ENCODE results near the gene GLIPR1. TPM values are rescaled to one million over a fixed set of nuclear protein-coding genes. Genes with fewer than 3 reads are reported as not detected.
"Not testable (repeated sequence)": the region's sequence is repeated elsewhere in the genome, so short reads cannot be mapped to it uniquely, and the experiment has no call there.

The GLIPR1 gene
- total and polyA plus RNA-seq, 4 donors, result 3.7 to 33.8 (median 19.8) TPM

DNA sequence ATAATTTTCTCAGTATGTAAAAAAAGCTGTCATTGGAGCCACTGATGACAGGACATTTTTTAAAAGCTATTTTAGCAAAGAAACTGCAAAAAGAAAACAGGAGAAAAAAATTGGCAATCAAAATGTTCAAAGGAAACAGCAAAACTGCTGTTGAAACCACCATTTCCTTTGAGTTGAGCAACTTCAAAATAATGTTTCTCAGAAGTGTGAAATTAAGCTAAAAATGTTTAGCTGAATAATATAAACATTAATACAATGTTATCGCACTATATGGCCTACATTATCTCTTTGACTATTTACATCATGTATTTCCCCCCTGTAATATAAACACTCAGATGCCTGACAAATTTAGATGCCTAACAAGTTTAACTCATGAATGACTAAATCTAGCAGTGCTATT is 23.4 kb upstream of the GLIPR1 start:
- Histone ChIP-seq H3K27ac (ENCODE audit: low read depth in 1 of 2, low read length in 1 of 2) (no peak overlapping the region), H3K4me1 (ENCODE audit: control insufficient read depth in 5 of 5, insufficient read depth in 5 of 5, low read length in 5 of 5) (no peaks in the 10 kb centered on the region), H3K4me3 (no peak overlapping the region), H3K9ac (ENCODE audit: insufficient read depth in 1 of 2, low read length in 2 of 2) (no peak overlapping the region), H3K9me3 (ENCODE audit: control insufficient read depth in 4 of 4, insufficient read depth in 3 of 4, low read length in 3 of 4) (peaks cover 0 to 9% (median 3%) of the 10 kb centered on the region in 4 donors), H3K27me3 (ENCODE audit: control insufficient read depth in 3 of 3, insufficient read depth in 3 of 3, low read length in 2 of 3) (no peaks in the 10 kb centered on the region), H3K36me3 (ENCODE audit: control insufficient read depth in 4 of 4, insufficient read depth in 4 of 4, low read length in 4 of 4) (no peaks in the 10 kb centered on the region)
- TF ChIP-seq, protein P1, sequence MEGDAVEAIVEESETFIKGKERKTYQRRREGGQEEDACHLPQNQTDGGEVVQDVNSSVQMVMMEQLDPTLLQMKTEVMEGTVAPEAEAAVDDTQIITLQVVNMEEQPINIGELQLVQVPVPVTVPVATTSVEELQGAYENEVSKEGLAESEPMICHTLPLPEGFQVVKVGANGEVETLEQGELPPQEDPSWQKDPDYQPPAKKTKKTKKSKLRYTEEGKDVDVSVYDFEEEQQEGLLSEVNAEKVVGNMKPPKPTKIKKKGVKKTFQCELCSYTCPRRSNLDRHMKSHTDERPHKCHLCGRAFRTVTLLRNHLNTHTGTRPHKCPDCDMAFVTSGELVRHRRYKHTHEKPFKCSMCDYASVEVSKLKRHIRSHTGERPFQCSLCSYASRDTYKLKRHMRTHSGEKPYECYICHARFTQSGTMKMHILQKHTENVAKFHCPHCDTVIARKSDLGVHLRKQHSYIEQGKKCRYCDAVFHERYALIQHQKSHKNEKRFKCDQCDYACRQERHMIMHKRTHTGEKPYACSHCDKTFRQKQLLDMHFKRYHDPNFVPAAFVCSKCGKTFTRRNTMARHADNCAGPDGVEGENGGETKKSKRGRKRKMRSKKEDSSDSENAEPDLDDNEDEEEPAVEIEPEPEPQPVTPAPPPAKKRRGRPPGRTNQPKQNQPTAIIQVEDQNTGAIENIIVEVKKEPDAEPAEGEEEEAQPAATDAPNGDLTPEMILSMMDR (IDR thresholded peaks at IDR 0.05; ENCODE audit: control extremely low read depth, extremely low read depth), result no peak
- 7 to 36% methylated on average over 1 of the region's 1 CpG for WGBS, 2 donors
- peak in 2 of 3 donors; percentile 39 to 54 for DNase-seq
- no peak for ATAC-seq (ENCODE audit: insufficient read depth, low FRiP score)

DNA sequence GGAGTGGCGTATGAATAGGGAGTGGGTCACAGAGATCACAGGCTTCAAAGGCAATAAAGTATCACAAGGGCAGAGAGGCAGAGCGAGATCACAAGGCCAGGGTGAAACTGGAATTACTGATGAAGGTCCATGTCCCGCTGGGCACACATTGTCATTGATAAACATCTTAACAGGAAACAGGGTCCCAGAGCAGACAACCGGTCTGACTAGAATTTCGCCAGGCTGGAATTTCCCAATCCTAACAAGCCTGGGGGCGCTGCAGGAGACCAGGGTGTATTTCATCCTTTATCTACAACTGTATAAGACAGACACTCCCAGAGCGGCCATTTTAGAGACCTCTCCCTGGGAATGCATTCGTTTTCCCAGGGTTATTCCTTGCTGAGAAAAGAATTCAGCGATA is 22.7 kb upstream of the GLIPR1 start:
- not testable (repeated sequence) for H3K9ac ChIP-seq (ENCODE audit: insufficient read depth in 1 of 2, low read length in 2 of 2); H3K36me3 ChIP-seq (ENCODE audit: control insufficient read depth in 4 of 4, insufficient read depth in 4 of 4, low read length in 4 of 4); H3K9me3 ChIP-seq (ENCODE audit: control insufficient read depth in 4 of 4, insufficient read depth in 3 of 4, low read length in 3 of 4); DNase-seq; H3K4me3 ChIP-seq; ATAC-seq (ENCODE audit: insufficient read depth, low FRiP score); H3K27ac ChIP-seq (ENCODE audit: low read depth in 1 of 2, low read length in 1 of 2); H3K4me1 ChIP-seq (ENCODE audit: control insufficient read depth in 5 of 5, insufficient read depth in 5 of 5, low read length in 5 of 5); H3K27me3 ChIP-seq (ENCODE audit: control insufficient read depth in 3 of 3, insufficient read depth in 3 of 3, low read length in 2 of 3)
- WGBS, 2 donors, result 63 to 66% methylated on average over 9 of the region's 9 CpGs

DNA sequence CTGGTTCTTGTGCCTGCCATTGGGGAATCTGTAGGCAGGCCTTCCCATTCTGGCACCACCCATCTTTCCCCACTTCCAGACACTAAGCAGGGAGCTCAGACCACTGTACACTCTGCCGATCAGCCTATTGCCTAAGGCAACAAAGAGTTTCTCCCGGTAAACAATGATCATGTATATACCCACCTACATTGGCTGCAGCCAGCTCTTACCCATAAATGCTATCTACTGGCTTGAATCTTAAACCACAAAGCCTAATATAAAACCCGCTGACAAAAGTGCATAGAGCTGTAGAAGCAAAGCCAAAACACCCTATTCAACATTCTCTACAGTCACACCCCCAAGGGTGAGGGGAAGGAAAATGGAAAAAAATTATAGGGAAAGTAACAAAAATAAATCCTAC is 20.8 kb upstream of the GLIPR1 start:
- WGBS, 2 donors, result 87 to 91% methylated on average over 3 of the region's 3 CpGs
- no peaks in the 10 kb centered on the region for H3K27me3 ChIP-seq (ENCODE audit: control insufficient read depth in 3 of 3, insufficient read depth in 3 of 3, low read length in 2 of 3)
- H3K9ac ChIP-seq (ENCODE audit: insufficient read depth in 1 of 2, low read length in 2 of 2), result no peak overlapping the region
- H3K36me3 ChIP-seq (ENCODE audit: control insufficient read depth in 4 of 4, insufficient read depth in 4 of 4, low read length in 4 of 4), result no peaks in the 10 kb centered on the region
- no peak overlapping the region for H3K4me3 ChIP-seq
- no peaks in the 10 kb centered on the region for H3K4me1 ChIP-seq (ENCODE audit: control insufficient read depth in 5 of 5, insufficient read depth in 5 of 5, low read length in 5 of 5)
- TF ChIP-seq, protein P1 (IDR thresholded peaks at IDR 0.05; ENCODE audit: control extremely low read depth, extremely low read depth), result no peak
- H3K9me3 ChIP-seq (ENCODE audit: control insufficient read depth in 4 of 4, insufficient read depth in 3 of 4, low read length in 3 of 4), result peaks cover 0 to 11% (median 6%) of the 10 kb centered on the region in 4 donors
- ATAC-seq (ENCODE audit: insufficient read depth, low FRiP score) (no peak), DNase-seq (no peak)
- H3K27ac ChIP-seq (ENCODE audit: low read depth in 1 of 2, low read length in 1 of 2), result no peak overlapping the region

DNA sequence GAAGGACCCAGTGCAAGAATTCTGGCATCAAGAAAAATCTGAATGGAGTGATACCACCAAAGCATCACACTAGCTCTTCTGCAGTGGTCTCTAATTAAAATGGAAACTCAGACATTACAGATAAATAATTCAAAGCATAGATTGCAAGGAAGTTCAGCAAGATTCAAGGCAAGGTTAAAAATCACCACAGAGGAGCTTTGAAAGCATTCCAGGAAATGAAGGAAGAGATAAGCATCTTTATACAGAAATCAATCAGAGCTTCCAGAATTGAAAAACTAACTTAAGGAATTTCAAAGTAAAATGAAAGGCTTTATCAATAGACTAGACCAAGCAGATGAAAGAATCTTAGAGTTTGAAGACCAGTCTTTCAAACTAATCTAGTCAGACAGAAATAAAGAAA is 20.4 kb upstream of the GLIPR1 start:
- peaks cover 0 to 12% (median 6%) of the 10 kb centered on the region in 4 donors for H3K9me3 ChIP-seq (ENCODE audit: control insufficient read depth in 4 of 4, insufficient read depth in 3 of 4, low read length in 3 of 4)
- H3K4me3 ChIP-seq, result no peak overlapping the region
- H3K36me3 ChIP-seq (ENCODE audit: control insufficient read depth in 4 of 4, insufficient read depth in 4 of 4, low read length in 4 of 4), result no peaks in the 10 kb centered on the region
- ATAC-seq (ENCODE audit: insufficient read depth, low FRiP score) (no peak), DNase-seq (no peak)
- no peak overlapping the region for H3K27ac ChIP-seq (ENCODE audit: low read depth in 1 of 2, low read length in 1 of 2)
- TF ChIP-seq, protein P1 (IDR thresholded peaks at IDR 0.05; ENCODE audit: control extremely low read depth, extremely low read depth), result no peak
- H3K4me1 ChIP-seq (ENCODE audit: control insufficient read depth in 5 of 5, insufficient read depth in 5 of 5, low read length in 5 of 5), result no peaks in the 10 kb centered on the region
- no peaks in the 10 kb centered on the region for H3K27me3 ChIP-seq (ENCODE audit: control insufficient read depth in 3 of 3, insufficient read depth in 3 of 3, low read length in 2 of 3)
- no peak overlapping the region for H3K9ac ChIP-seq (ENCODE audit: insufficient read depth in 1 of 2, low read length in 2 of 2)

Data from lung (tissue), 12 donors.